PC-9 (cell line): ENCODE measurements around the gene CDC42BPG. TPM values are rescaled to one million over a fixed set of nuclear protein-coding genes. Genes with fewer than 3 reads are reported as not detected.

ENCODE experiments used
- BruUV-seq: library from RNA; stranded (reverse); fragments of 400-500 nt; replicated peaks from 2 replicates; lab custom pipeline; 2021; lab: Mats Ljungman, UMichigan
- CTCF ChIA-PET: fragments of 300-600 bp; sonication (Branson Sonifier 250); formaldehyde crosslinking; loops from one replicate; lab custom pipeline; 2022; ENCODE audit warnings: antibody characterized with exemption; lab: Charles Lee
- POLR2A ChIA-PET: fragments of 300-600 bp; sonication (Branson Sonifier 250); formaldehyde crosslinking; loops from one replicate; lab custom pipeline; 2022; ENCODE audit warnings: antibody characterized with exemption; ENCODE audit not compliant: unreplicated experiment; lab: Charles Lee
- DNase-seq, 2 experiments: peaks; one replicate each; pipeline versions ENCODE4 v3.0.0 to v3.0.0-alpha.2; 2015 to 2022; ENCODE audit warnings: mixed read lengths in 1 of 2
- H2AFZ ChIP-seq: fragments of 200-600 bp; sonication (generic); 2 replicates; pipeline ENCODE4 v1.8.1; 2017; ENCODE audit warnings: antibody characterized with exemption
- H3F3A ChIP-seq: fragments of 200-600 bp; sonication (generic); 2 replicates; pipeline ENCODE4 v1.8.1; 2017; ENCODE audit warnings: antibody characterized with exemption, mild to moderate bottlenecking, low read depth; ENCODE audit not compliant: insufficient read depth
- H3K27ac ChIP-seq: fragments of 200-600 bp; sonication (generic); 2 replicates; pipeline ENCODE4 v1.6.1; 2016; ENCODE audit warnings: mixed run types
- H3K27me3 ChIP-seq: fragments of 200-600 bp; sonication (generic); 2 replicates; pipeline ENCODE4 v1.6.1; 2016; ENCODE audit warnings: low read depth, mixed run types; ENCODE audit not compliant: insufficient read depth
- H3K36me3 ChIP-seq: fragments of 200-600 bp; sonication (generic); 2 replicates; pipeline ENCODE4 v1.6.1; 2016; ENCODE audit warnings: low read depth, mixed run types
- H3K4me1 ChIP-seq: fragments of 200-600 bp; sonication (generic); replicated peaks from 2 replicates; pipeline ENCODE4 v1.6.1; 2016; ENCODE audit warnings: mixed run types; ENCODE audit not compliant: insufficient read depth
- H3K4me2 ChIP-seq: fragments of 200-600 bp; sonication (generic); 2 replicates; pipeline ENCODE4 v1.6.1; 2017; ENCODE audit warnings: mixed run types
- H3K4me3 ChIP-seq: fragments of 200-600 bp; sonication (generic); 2 replicates; pipeline ENCODE4 v1.6.1; 2016; ENCODE audit warnings: mixed run types
- H3K79me2 ChIP-seq: fragments of 200-600 bp; sonication (generic); 2 replicates; pipeline ENCODE4 v1.6.1; 2017; ENCODE audit warnings: low read depth, mixed run types
- H3K9me2 ChIP-seq: fragments of 200-600 bp; sonication (generic); 2 replicates; pipeline ENCODE4 v1.8.1; 2017; ENCODE audit warnings: mild to moderate bottlenecking; ENCODE audit not compliant: insufficient read depth
- H3K9me3 ChIP-seq: fragments of 200-600 bp; sonication (generic); 2 replicates; pipeline ENCODE4 v1.8.1; 2016; ENCODE audit warnings: low read depth; ENCODE audit not compliant: insufficient read depth
- H4K20me1 ChIP-seq: fragments of 200-600 bp; sonication (generic); 2 replicates; pipeline ENCODE4 v1.8.1; 2017; ENCODE audit not compliant: insufficient read depth
- CTCF ChIP-seq: fragments of 200-600 bp; sonication (generic); conservative IDR thresholded peaks from 2 replicates; pipeline ENCODE4 v1.6.1; 2017; ENCODE audit warnings: mixed run types, antibody characterized with exemption, mild to moderate bottlenecking, moderate library complexity
- EZH2 ChIP-seq: fragments of 200-600 bp; sonication (generic); IDR thresholded peaks from 2 replicates; pipeline ENCODE4 v1.8.0; 2017; ENCODE audit warnings: antibody characterized with exemption, low read depth
- intact Hi-C: fragments of 100-400 bp; cut with micrococcal nuclease; formaldehyde crosslinking; loops from one replicate; pipeline ENCODE4 v1.10.0; 2022; ENCODE audit not compliant: unreplicated experiment
- total RNA-seq: library from RNA; stranded (reverse); gene quantifications from 2 replicates; pipeline ENCODE4 v1.2.3, GENCODE V29; 2021

CDC42BPG gene
- total RNA-seq, 1 experiment from 2014 or later: 31.3 TPM

GRCh38 chr11:64838600-64839334 is 5.7 kb downstream of the CDC42BPG start:
- no peak overlapping the region for H3K4me3 ChIP-seq
- no peaks in the 10 kb centered on the region for H3K9me3 ChIP-seq
- CTCF ChIA-PET: no interaction called here
- H3K36me3 ChIP-seq: no peaks in the 10 kb centered on the region; the same call in 1 of the 2 replicates
- no peak for DNase-seq
- H3K4me1 ChIP-seq: peaks cover 44% of the 10 kb centered on the region
- 0 out of 2 replicates have a peak, but pooled peaks cover 3% of the 10 kb centered on the region for H4K20me1 ChIP-seq
- intact Hi-C loops: no loop called here
- no TSS peak for BruUV-seq
- no peak overlapping the region for H3K4me2 ChIP-seq
- POLR2A ChIA-PET: no interaction called here
- H2AFZ ChIP-seq: no peak overlapping the region
- H3F3A ChIP-seq: peaks cover 29% of the 10 kb centered on the region; the same call in 1 of the 2 replicates
- H3K27ac ChIP-seq: no peak overlapping the region
- peaks cover 7% of the 10 kb centered on the region for H3K79me2 ChIP-seq
- no peaks in the 10 kb centered on the region for H3K27me3 ChIP-seq
- TF ChIP-seq EZH2 (no peak), CTCF (no peak)
- H3K9me2 ChIP-seq: no peaks in the 10 kb centered on the region

DNA sequence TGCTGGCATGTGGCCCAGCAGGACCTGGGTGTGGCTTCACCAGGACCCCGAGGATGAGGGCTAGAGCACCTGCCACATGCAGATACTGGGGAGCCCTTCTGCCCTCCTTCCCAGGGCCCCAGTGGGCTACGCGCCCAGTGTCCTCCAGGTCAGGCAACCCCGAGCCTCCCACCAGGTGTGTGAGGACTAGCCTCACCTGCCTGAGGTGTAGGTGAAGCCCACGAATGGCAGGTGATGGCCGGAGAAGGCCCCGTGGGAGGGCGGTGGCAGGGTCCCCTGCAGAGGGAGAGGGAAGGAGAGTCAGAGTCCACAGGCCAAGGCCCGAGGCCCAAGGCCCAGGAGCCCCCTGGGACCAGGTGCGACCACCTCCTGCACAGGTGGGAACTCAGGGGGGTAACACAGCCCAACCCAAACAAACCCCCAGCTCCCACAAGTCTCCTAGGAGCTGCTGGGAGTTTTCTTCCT is 6.5 kb downstream of the CDC42BPG start:
- DNase-seq: no peak
- Histone ChIP-seq H3K79me2 (peaks cover 5% of the 10 kb centered on the region; the same call in 1 of the 2 replicates), H3K36me3 (peaks cover 6% of the 10 kb centered on the region), H4K20me1 (0 out of 2 replicates have a peak, but pooled peaks cover 3% of the 10 kb centered on the region), H3K4me1 (peaks cover 35% of the 10 kb centered on the region), H3F3A (peaks cover 22% of the 10 kb centered on the region; the same call in 1 of the 2 replicates), H2AFZ (no peak overlapping the region), H3K4me2 (no peak overlapping the region), H3K4me3 (no peak overlapping the region), H3K27ac (no peak overlapping the region), H3K27me3 (no peaks in the 10 kb centered on the region), H3K9me2 (no peaks in the 10 kb centered on the region), H3K9me3 (no peaks in the 10 kb centered on the region)
- ChIA-PET CTCF (no interaction called here), POLR2A (no interaction called here)
- intact Hi-C loops: no loop called here
- no peak for TF ChIP-seq CTCF
- TF ChIP-seq EZH2: no peak
- no TSS peak for BruUV-seq

DNA sequence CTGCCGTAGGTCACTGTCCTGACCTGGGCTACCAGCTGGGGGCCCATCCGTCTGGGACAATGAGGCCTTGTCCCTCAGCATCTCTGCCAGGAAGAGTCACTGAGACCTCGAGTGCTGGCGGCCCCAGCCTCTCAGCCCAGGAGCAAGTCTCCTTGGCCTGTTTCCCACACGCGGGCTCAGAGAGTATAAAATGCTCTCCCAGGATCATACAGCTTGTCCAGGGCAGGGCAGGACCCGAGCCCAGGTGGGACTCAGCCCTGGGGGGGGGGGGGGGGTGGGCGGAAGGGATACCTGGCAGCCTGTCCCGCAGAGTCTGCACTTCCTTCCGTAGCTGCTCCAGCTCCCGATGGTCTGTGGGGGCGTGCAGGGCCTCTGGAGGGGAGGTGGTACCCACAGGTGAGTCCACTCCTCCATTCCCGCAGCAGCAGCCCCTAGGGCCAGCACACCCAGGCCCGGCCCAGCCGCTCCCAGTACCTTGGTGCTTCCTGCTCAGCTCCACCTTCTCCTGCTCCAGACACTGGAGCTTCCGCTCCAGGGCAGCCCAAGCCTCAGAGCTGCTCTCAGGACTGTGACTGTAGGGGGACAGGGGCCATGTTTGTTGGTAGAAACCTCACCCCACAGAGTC is 7.9 kb downstream of the CDC42BPG start:
- CTCF ChIA-PET: no interaction called here
- Histone ChIP-seq H3K27me3 (no peaks in the 10 kb centered on the region), H3K4me1 (peaks cover 22% of the 10 kb centered on the region), H3K27ac (no peak overlapping the region), H2AFZ (no peak overlapping the region), H3K79me2 (peaks cover 1% of the 10 kb centered on the region; the same call in 1 of the 2 replicates), H3K4me3 (no peak overlapping the region), H4K20me1 (0 out of 2 replicates have a peak, but pooled peaks cover 3% of the 10 kb centered on the region), H3F3A (peaks cover 9% of the 10 kb centered on the region; the same call in 1 of the 2 replicates), H3K36me3 (peaks cover 6% of the 10 kb centered on the region), H3K9me2 (no peaks in the 10 kb centered on the region), H3K9me3 (no peaks in the 10 kb centered on the region), H3K4me2 (no peak overlapping the region)
- POLR2A ChIA-PET: interaction anchor here (1.2 kb wide), 1 partner anchor 58 kb away, joined by 19 read pairs; no protein-coding TSS in a partner anchor
- no peak for TF ChIP-seq EZH2
- no peak for TF ChIP-seq CTCF
- no peak for DNase-seq
- intact Hi-C loops: no loop called here
- BruUV-seq: no TSS peak
